GM19023 (cell line): ENCODE data around the gene RBMS3.
"Not testable (repeated sequence)": the region's sequence is repeated elsewhere in the genome, so short reads cannot be mapped to it uniquely, and the experiment has no call there.

ENCODE experiments used
- ATAC-seq: cut with Tn5 transposase; IDR thresholded peaks from one replicate; pipeline ENCODE4 v1.9.1; 2021; ENCODE audit warnings: mild to moderate bottlenecking, moderate library complexity; ENCODE audit not compliant: unreplicated experiment

RBMS3 gene

GRCh38 chr3:30044515-30044914 lies 763.6 kb downstream of the RBMS3 start:
- no peak for ATAC-seq

- ATAC-seq: no peak
Measured at GRCh38 chr3:30048431-30048830, 767.6 kb downstream of the RBMS3 start.

- not testable (repeated sequence) for ATAC-seq
Measured at GRCh38 chr3:30050116-30050515, 769.2 kb downstream of the RBMS3 start.

GRCh38 chr3:30059240-30059639 lies 778.4 kb downstream of the RBMS3 start:
- ATAC-seq: no peak
